GM12864 (cell line): ENCODE measurements around the gene SLC26A1.
"Not testable (repeated sequence)": the region's sequence is repeated elsewhere in the genome, so short reads cannot be mapped to it uniquely, and the experiment has no call there.

Source experiments
- DNase-seq: peaks from one replicate; pipeline ENCODE4 v3.0.0-alpha.2; 2011; ENCODE audit warnings: low read depth
- H3K4me3 ChIP-seq: 2 replicates; pipeline ENCODE4 v1.5.1; 2011; ENCODE audit warnings: mild to moderate bottlenecking, low read depth, low read length, control low read depth
- CTCF ChIP-seq: IDR thresholded peaks from 2 replicates; pipeline ENCODE4 v1.5.1; 2011; ENCODE audit warnings: low read depth, mild to moderate bottlenecking, moderate library complexity, low read length, control low read depth, inconsistent platforms; ENCODE audit errors: missing control alignments

Gene SLC26A1

GRCh38 chr4:1001561-1002130 lies 8.4 kb upstream of the SLC26A1 start:
- TF ChIP-seq CTCF: no peak
- H3K4me3 ChIP-seq: no peak overlapping the region
- DNase-seq: no peak

GRCh38 chr4:1000686-1001260 lies 7.6 kb upstream of the SLC26A1 start:
- no peak for TF ChIP-seq CTCF
- DNase-seq: no peak
- no peak overlapping the region for H3K4me3 ChIP-seq

- no peak overlapping the region for H3K4me3 ChIP-seq
- no peak for DNase-seq
- no peak for TF ChIP-seq CTCF
These were observed 6.8 kb upstream of the SLC26A1 start for GRCh38 chr4:999882-1000425.

GRCh38 chr4:999240-999863 lies 6.1 kb upstream of the SLC26A1 start:
- not testable (repeated sequence) for DNase-seq, H3K4me3 ChIP-seq

- no peak for DNase-seq
- no peak for TF ChIP-seq CTCF
- no peak overlapping the region for H3K4me3 ChIP-seq
These were observed 5.0 kb upstream of the SLC26A1 start for GRCh38 chr4:998096-998691.

- DNase-seq: no peak
- no peak for TF ChIP-seq CTCF
- H3K4me3 ChIP-seq: no peak overlapping the region
These were observed 4.3 kb upstream of the SLC26A1 start for GRCh38 chr4:997375-998071.

- no peak for DNase-seq
- no peak for TF ChIP-seq CTCF
- H3K4me3 ChIP-seq: no peak overlapping the region
These were observed 3.8 kb upstream of the SLC26A1 start for GRCh38 chr4:996997-997374.
